HEK293T (cell line): ENCODE measurements around the gene MAGED2.
A peak's percentile ranks its signal among the peaks of the same experiment; 100 is the strongest.
"Not testable (repeated sequence)": the region's sequence is repeated elsewhere in the genome, so short reads cannot be mapped to it uniquely, and the experiment has no call there.

Experiments used
- CTCF ChIA-PET: fragments of 350-600 bp; formaldehyde crosslinking; extraction: SDS; loops from one replicate; lab custom pipeline; 2021; ENCODE audit warnings: antibody characterized with exemption, inconsistent platforms; lab: Yijun Ruan, JAX
- POLR2A ChIA-PET: fragments of 350-600 bp; formaldehyde crosslinking; extraction: SDS; loops from one replicate; lab custom pipeline; 2020; ENCODE audit warnings: antibody characterized with exemption, inconsistent platforms; lab: Yijun Ruan, JAX
- DNase-seq: peaks from one replicate; pipeline ENCODE4 v3.0.0; 2012; ENCODE audit warnings: mixed read lengths; ENCODE audit errors: extremely low spot score
- ARNT ChIP-seq: fragments of 450-650 bp; IDR thresholded peaks from 2 replicates; pipeline ENCODE4 v1.6.1; 2017; ENCODE audit warnings: mild to moderate bottlenecking
- BHLHE40 ChIP-seq: fragments of 450-650 bp; IDR thresholded peaks from 2 replicates; pipeline ENCODE4 v1.6.1; 2016; ENCODE audit warnings: mild to moderate bottlenecking, moderate library complexity, borderline replicate concordance
- CTBP1 ChIP-seq: fragments of 450-650 bp; IDR thresholded peaks from 2 replicates; pipeline ENCODE4 v1.6.1; 2016; ENCODE audit warnings: borderline replicate concordance
- ELF4 ChIP-seq: fragments of 450-650 bp; IDR thresholded peaks from 2 replicates; pipeline ENCODE4 v1.6.1; 2017; ENCODE audit warnings: antibody characterized with exemption
- FOXA1 ChIP-seq: fragments of 450-650 bp; IDR thresholded peaks from 2 replicates; pipeline ENCODE4 v1.6.1; 2016; ENCODE audit warnings: mild to moderate bottlenecking
- FOXK2 ChIP-seq: fragments of 450-650 bp; IDR thresholded peaks from 2 replicates; pipeline ENCODE4 v1.6.1; 2016; ENCODE audit warnings: mild to moderate bottlenecking
- FOXM1 ChIP-seq: fragments of 450-650 bp; IDR thresholded peaks from 2 replicates; pipeline ENCODE4 v1.6.1; 2017; ENCODE audit warnings: mild to moderate bottlenecking, borderline replicate concordance
- HDGF ChIP-seq: fragments of 450-650 bp; IDR thresholded peaks from 2 replicates; pipeline ENCODE4 v1.6.1; 2017; ENCODE audit warnings: antibody characterized with exemption, borderline replicate concordance
- L3MBTL2 ChIP-seq: fragments of 450-650 bp; conservative IDR thresholded peaks from 2 replicates; pipeline ENCODE4 v1.6.1; 2016; ENCODE audit warnings: mild to moderate bottlenecking
- LEF1 ChIP-seq: fragments of 450-650 bp; IDR thresholded peaks from 2 replicates; pipeline ENCODE4 v1.6.1; 2017; ENCODE audit warnings: mild to moderate bottlenecking, borderline replicate concordance
- NFRKB ChIP-seq: fragments of 450-650 bp; IDR thresholded peaks from 2 replicates; pipeline ENCODE4 v1.6.1; 2016; ENCODE audit warnings: mild to moderate bottlenecking, moderate library complexity
- SP1 ChIP-seq: fragments of 450-650 bp; IDR thresholded peaks from 2 replicates; pipeline ENCODE4 v1.6.1; 2017
- SUZ12 ChIP-seq: fragments of 450-650 bp; IDR thresholded peaks from 2 replicates; pipeline ENCODE4 v1.6.1; 2016; ENCODE audit warnings: mild to moderate bottlenecking
- TARDBP ChIP-seq: fragments of 450-650 bp; IDR thresholded peaks from 2 replicates; pipeline ENCODE4 v1.6.1; 2016
- ZNF384 ChIP-seq: fragments of 450-650 bp; IDR thresholded peaks from 2 replicates; pipeline ENCODE4 v1.6.1; 2016
- TF ChIP-seq, protein P1 (sequence below): fragments of 450-650 bp; IDR thresholded peaks from 2 replicates; pipeline ENCODE4 v1.6.1; 2016

MAGED2 gene, protein sequence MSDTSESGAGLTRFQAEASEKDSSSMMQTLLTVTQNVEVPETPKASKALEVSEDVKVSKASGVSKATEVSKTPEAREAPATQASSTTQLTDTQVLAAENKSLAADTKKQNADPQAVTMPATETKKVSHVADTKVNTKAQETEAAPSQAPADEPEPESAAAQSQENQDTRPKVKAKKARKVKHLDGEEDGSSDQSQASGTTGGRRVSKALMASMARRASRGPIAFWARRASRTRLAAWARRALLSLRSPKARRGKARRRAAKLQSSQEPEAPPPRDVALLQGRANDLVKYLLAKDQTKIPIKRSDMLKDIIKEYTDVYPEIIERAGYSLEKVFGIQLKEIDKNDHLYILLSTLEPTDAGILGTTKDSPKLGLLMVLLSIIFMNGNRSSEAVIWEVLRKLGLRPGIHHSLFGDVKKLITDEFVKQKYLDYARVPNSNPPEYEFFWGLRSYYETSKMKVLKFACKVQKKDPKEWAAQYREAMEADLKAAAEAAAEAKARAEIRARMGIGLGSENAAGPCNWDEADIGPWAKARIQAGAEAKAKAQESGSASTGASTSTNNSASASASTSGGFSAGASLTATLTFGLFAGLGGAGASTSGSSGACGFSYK

DNA sequence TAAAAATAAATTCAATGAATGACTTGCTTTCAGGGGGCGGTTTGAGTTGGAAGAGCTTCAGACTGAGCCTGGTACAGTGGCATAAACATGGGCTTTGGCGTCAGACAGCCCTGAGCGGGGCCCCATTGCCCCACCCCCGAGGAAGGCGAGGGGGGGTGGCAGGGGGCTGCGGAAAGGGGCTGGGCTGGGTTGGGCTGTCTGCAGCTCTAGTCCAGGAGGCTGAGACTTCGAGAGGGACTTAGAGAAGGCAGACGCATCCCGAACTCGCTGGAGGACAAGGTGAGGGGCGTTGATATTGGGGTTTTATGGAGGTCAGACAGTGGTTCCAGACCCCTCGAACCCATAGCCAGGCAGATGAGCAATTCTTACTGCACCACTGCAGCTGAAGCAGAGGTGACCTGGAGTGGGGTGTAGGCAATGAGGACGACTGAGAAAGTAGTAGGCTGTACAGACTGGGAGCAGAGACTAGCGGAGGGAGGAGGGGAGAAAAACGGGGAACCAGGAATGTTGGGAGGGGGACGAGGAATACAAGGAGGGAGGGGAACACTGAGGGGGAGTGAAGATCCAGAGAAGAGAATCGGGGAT is at the start of gene MAGED2:
Gene MAGED2 (plus strand): TSS at position 222 of the 585 bp plus-strand sequence. CDS start 1,587 bp downstream, outside the sequence.
- CTCF ChIA-PET = no interaction called here
- TF ChIP-seq L3MBTL2 (no peak), TARDBP (no peak), CTBP1 (no peak), ZNF384 (no peak), FOXM1 (peak; percentile 69; the same call in 1 of the 2 replicates)
- TF ChIP-seq, protein P1, sequence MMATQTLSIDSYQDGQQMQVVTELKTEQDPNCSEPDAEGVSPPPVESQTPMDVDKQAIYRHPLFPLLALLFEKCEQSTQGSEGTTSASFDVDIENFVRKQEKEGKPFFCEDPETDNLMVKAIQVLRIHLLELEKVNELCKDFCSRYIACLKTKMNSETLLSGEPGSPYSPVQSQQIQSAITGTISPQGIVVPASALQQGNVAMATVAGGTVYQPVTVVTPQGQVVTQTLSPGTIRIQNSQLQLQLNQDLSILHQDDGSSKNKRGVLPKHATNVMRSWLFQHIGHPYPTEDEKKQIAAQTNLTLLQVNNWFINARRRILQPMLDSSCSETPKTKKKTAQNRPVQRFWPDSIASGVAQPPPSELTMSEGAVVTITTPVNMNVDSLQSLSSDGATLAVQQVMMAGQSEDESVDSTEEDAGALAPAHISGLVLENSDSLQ = no peak
- POLR2A ChIA-PET = interaction anchor here (0.6 to 2.9 kb wide), 12 partner anchors 9 to 313 kb away, joined by 3 to 34 read pairs (median 4); partner anchors contain the start of genes APEX2, GNL3L, ITIH6 and TRO
- peak; percentile 46 for DNase-seq

DNA sequence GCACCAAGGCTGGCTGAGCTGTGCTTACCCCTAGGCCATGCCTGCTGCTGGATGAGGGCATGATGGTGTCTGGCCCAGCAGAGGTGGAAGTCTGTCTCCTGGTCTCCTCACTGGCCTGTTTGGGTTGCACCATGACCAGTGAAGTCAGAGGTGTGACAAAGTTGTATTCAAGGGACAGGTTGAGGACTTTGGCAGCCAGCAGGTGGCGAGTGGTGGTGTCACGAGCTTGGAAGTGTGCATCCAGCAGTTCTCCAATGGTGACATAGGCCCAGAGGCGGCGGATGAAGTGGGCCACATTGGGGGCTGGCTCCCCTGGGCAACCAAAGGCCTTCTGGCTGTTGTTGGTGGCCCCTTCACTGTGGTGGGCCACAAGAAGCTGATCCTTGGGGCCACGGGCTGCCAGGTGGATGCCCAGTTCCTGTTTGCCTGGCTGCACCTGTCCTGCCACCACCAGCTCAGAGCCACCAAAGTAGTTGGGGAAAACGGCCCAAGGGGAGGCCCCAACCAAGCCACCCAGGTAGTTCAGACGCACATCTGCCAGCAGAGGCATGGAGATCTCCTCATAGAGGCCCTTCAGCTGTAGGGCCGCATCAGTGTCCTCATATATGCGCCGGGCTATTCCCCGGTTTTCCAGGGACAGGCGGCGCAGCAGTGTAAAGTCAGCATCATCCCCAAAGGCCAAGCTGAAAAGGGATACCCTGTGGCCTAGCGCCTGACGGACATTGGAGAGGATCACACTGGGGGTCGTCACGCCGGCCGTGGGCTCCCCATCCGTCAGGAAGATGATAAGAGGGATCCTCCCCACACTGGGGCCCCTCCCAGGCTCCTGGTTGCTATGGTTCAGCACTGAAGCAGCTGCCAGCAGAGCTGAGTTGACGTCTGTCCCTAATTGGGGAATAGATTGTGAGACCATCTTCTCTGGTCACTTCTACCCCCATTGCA is 49.2 kb upstream of the MAGED2 start:
- CTCF ChIA-PET = no interaction called here

DNA sequence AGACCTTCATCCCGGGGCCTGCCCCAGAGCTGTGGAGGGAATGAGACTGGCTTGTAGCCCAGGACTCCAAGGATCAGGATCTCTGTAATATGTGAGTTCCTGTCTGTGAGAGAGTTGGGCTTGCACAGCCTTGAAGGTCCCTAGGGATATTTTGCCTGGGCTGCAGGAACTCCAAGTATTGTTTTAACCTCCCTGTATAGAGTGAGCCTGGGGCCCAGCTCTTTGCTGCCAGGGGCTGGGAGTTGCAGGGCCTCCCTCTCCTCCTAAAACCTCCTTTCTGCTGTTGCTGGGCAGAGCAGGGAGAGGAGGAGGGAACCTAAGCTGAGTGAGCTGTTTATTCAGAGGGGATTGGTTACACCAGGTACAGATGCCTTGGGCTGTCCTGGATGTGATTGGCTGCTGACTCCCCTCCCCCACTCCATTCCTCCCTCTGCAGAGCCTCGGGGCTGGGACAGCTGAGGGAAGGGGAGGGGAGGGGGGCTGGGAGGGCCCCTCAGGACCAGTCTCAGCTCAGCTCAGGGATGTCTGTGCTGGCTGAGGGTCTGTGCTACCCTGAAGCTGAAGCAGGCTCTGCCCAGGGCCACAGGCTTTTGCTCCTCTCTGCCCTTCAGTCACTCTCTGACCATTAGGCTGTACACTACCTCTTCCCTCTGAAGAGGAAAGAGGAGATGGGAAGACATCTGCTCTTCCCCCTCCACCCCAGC is 33.0 kb upstream of the MAGED2 start:
- DNase-seq, CTCF ChIA-PET: not testable (repeated sequence)
- POLR2A ChIA-PET = interaction anchor here (0.9 to 1.0 kb wide), 2 partner anchors 135 to 226 kb away, joined by 3 to 5 read pairs; partner anchors contain the start of gene APEX2

More for the DNA sequence above, 49.2 kb upstream of the MAGED2 start:
- TF ChIP-seq L3MBTL2 (no peak), NFRKB (no peak), CTBP1 (no peak), HDGF (no peak), FOXM1 (no peak), ZNF384 (no peak), FOXA1 (no peak), FOXK2 (no peak), BHLHE40 (no peak)
- DNase-seq = no peak
- POLR2A ChIA-PET = interaction anchor here (1.2 kb wide), 1 partner anchor 119 kb away, joined by 3 read pairs; no protein-coding TSS in a partner anchor

DNA sequence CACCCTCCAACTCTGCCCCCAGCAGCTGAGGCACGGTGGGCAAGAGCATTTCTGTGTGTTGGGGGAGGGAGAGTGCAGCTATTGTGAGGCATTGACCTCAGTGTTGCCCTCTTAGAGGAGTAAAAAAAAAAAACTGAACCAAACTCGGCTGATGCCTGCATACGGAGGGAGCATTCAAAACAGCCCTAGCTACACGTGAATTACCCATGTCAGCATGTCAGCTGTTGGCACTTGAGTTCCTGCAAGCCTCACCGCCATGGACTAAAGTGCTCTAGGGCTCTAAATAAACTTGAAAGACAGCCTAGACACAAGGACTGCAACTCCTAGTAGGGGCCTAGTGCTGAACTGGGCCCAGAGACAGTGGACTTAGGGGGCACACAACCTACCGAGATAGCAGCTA is 31.5 kb upstream of the MAGED2 start:
- CTCF ChIA-PET = no interaction called here
- POLR2A ChIA-PET = no interaction called here
- DNase-seq = no peak
- TF ChIP-seq, protein P1 = no peak
- TF ChIP-seq FOXA1 = no peak
- no peak for TF ChIP-seq L3MBTL2
- TF ChIP-seq ELF4 = no peak
- no peak for TF ChIP-seq SP1
- no peak for TF ChIP-seq BHLHE40
- no peak for TF ChIP-seq ARNT
- TF ChIP-seq ZNF384 = no peak
- TF ChIP-seq FOXM1 = no peak
- TF ChIP-seq LEF1 = no peak
- no peak for TF ChIP-seq HDGF
- no peak for TF ChIP-seq CTBP1
- no peak for TF ChIP-seq TARDBP
- TF ChIP-seq NFRKB = no peak
- TF ChIP-seq SUZ12 = no peak
- TF ChIP-seq FOXK2 = no peak

DNA sequence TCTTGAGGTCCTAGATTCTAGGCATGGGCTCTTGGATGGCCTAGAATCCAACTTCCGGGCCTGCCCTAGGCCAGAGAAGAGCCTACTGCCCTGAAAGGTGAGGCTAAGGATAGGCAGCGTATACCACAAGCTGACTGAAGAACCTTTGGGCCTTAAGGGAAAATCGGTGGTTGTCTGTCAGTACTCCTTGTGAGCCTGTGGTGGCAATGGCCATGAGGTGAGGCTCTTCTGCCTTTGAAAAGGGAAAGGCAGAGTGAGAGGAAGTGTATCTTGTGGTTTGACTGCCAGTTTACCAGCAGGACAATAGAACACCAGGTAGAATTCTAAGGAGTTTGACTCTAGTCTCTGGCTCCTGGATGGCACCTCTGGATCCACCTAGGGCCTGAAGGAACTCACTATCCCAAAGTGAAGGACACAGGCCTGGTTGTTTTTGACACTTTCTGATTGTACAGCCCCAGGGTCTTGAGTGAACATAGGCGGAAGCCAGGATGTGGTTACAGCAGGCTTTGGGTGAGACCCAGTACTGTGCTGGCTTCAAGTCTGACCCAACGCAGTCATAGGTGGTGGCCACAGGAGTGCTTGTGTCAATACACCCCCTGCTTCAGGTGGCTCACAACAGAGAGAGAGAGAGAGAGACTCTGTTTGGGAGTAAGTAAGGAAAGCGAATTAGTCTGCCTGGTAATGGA is 30.4 kb upstream of the MAGED2 start:
- TF ChIP-seq HDGF (no peak), FOXK2 (no peak), LEF1 (no peak), L3MBTL2 (no peak), NFRKB (no peak), CTBP1 (no peak), TARDBP (no peak)
- ChIA-PET CTCF (no interaction called here), POLR2A (no interaction called here)
- no peak for DNase-seq
